ENCODE results near the gene MAGEA6.
"Not testable (repeated sequence)": the region's sequence is repeated elsewhere in the genome, so short reads cannot be mapped to it uniquely, and the experiment has no call there.

MAGEA6 gene

DNA sequence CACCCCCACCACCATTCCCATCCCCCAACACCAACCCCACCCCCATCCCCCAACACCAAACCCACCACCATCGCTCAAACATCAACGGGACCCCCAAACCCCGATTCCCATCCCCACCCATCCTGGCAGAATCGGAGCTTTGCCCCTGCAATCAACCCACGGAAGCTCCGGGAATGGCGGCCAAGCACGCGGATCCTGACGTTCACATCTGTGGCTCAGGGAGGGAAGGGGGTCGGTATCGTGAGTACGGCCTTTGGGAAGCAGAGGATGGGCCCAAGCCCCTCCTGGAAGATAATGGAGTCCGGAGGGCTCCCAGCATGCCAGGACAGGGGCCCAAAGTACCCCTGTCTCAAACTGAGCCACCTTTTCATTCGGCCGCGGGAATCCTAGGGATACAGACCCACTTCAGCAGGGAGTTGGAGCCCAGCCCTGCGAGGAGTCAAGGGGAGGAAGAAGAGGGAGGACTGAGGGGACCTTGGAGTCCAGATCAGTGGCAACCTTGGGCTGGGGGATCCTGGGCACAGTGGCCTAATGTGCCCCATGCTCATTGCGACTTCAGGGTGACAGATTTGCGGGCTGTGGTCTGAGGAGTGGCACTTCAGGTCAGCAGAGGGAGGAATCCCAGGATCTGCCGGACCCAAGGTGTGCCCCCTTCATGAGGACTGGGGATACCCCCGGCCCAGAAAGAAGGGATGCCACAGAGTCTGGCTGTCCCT lies 35.2 kb downstream of the MAGEA6 start:
- DNase-seq (ENCODE audit: low read depth) = not testable (repeated sequence)

DNA sequence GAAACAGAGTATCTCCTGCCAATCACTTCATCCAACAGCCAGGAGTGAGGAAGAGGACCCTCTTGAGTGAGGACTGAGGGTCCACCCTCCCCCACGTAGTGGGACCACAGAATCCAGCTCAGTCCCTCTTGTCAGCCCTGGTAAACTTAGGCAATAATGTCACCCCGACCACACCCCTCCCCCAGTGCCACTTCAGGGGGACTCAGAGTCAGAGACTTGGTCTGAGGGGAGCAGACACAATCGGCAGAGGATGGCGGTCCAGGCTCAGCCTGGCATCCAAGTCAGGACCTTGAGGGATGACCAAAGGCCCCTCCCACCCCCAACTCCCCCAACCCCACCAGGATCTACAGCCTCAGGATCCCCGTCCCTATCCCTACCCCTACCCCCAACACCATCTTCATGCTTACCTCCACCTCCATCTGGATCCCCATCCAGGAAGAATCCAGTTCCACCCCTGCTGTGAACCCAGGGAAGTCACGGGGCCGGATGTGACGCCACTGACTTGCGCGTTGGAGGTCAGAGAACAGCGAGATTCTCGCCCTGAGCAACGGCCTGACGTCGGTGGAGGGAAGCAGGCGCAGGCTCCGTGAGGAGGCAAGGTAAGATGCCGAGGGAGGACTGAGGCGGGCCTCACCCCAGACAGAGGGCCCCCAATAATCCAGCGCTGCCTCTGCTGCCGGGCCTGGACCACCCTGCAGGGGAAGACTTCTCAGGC lies 36.1 kb downstream of the MAGEA6 start, which contains the start of the genes CSAG1 and MAGEA12:
Gene CSAG1 (minus strand): TSS at position 461 of the 715 bp plus-strand sequence. CDS start 1,261 bp downstream, outside the sequence.
Gene MAGEA12 (plus strand): TSS at position 497 of the 715 bp plus-strand sequence. CDS start 2,405 bp downstream, outside the sequence.
- DNase-seq (ENCODE audit: low read depth) = no peak

DNA sequence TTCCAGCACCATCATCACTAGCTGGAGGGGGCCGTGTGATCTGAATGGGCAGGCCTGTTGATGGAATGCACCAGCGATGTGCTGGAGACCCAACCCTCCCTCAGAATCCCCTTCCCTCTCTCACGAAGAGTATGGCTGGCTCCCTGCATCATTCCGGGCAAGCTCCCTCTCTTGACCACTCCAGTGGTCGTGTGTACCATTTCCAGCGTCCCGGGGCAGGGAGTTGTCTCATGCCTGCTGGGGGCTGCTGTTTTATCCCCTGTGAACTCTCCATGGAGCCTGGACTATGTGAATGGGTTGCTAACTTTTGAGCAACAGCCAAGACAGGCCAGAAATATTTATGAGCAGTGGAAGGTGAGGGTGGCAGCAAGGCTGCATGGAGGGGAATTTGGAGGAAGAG lies 44.1 kb downstream of the MAGEA6 start:
- DNase-seq (ENCODE audit: low read depth) = no peak
